CD1c-positive myeloid dendritic cell (primary cell): ENCODE results near the gene HAGH.
A peak's percentile ranks its signal among the peaks of the same experiment; 100 is the strongest.

Source experiments
- DNase-seq: peaks from one replicate; pipeline ENCODE4 v3.0.0-alpha.2; 2016; ENCODE audit errors: extremely low spot score

The HAGH gene

GRCh38 chr16:1773703-1774447 is 52.8 kb downstream of the HAGH start:
- peak; percentile 58 for DNase-seq

- DNase-seq, result peak; percentile 90
These were observed 53.5 kb downstream of the HAGH start, which contains the start of gene MRPS34 for GRCh38 chr16:1772908-1773702. Gene MRPS34 (minus strand): TSS chr16:1773134. CDS start chr16:1773119, 15 bp downstream.

- peak; percentile 28 for DNase-seq
These were observed 54.2 kb downstream of the HAGH start, which contains the start of gene EME2 for GRCh38 chr16:1772362-1772907. Gene EME2 (plus strand): TSS chr16:1772810. CDS start chr16:1773228, 418 bp downstream.

- no peak for DNase-seq
These were observed 54.7 kb downstream of the HAGH start for GRCh38 chr16:1771864-1772361.

- DNase-seq, result peak; percentile 73
These were observed 55.3 kb downstream of the HAGH start, which contains the start of gene NME3 for GRCh38 chr16:1771188-1771863. Gene NME3 (minus strand): TSS chr16:1771543. CDS start chr16:1771534, 9 bp downstream.

- DNase-seq, result peak; percentile 12
These were observed 56.1 kb downstream of the HAGH start for GRCh38 chr16:1770328-1771187.

GRCh38 chr16:1769402-1770300 is 57.0 kb downstream of the HAGH start:
- no peak for DNase-seq

- DNase-seq, result no peak
These were observed 57.7 kb downstream of the HAGH start for GRCh38 chr16:1768767-1769401.

- no peak for DNase-seq
These were observed 58.4 kb downstream of the HAGH start for GRCh38 chr16:1768061-1768766.

- DNase-seq, result no peak
These were observed 59.3 kb downstream of the HAGH start for GRCh38 chr16:1767116-1767994.

GRCh38 chr16:1766701-1767100 is 59.9 kb downstream of the HAGH start:
- no peak for DNase-seq

GRCh38 chr16:1766231-1766630 is 60.4 kb downstream of the HAGH start:
- no peak for DNase-seq

- DNase-seq, result no peak
These were observed 60.8 kb downstream of the HAGH start for GRCh38 chr16:1765826-1766225.

- no peak for DNase-seq
These were observed 61.7 kb downstream of the HAGH start for GRCh38 chr16:1764971-1765370.

- DNase-seq, result no peak
These were observed 62.8 kb downstream of the HAGH start for GRCh38 chr16:1763521-1764511.

GRCh38 chr16:1762879-1763520 is 63.6 kb downstream of the HAGH start:
- DNase-seq, result no peak
